GM18511 (cell line): ENCODE results near the gene SYF2.
A peak's percentile ranks its signal among the peaks of the same experiment; 100 is the strongest.
"Not testable (repeated sequence)": the region's sequence is repeated elsewhere in the genome, so short reads cannot be mapped to it uniquely, and the experiment has no call there.

Source experiments
- ATAC-seq: cut with Tn5 transposase; IDR thresholded peaks from one replicate; pipeline ENCODE4 v1.9.1; 2021; ENCODE audit warnings: mild to moderate bottlenecking, moderate library complexity; ENCODE audit not compliant: unreplicated experiment

The SYF2 gene

DNA sequence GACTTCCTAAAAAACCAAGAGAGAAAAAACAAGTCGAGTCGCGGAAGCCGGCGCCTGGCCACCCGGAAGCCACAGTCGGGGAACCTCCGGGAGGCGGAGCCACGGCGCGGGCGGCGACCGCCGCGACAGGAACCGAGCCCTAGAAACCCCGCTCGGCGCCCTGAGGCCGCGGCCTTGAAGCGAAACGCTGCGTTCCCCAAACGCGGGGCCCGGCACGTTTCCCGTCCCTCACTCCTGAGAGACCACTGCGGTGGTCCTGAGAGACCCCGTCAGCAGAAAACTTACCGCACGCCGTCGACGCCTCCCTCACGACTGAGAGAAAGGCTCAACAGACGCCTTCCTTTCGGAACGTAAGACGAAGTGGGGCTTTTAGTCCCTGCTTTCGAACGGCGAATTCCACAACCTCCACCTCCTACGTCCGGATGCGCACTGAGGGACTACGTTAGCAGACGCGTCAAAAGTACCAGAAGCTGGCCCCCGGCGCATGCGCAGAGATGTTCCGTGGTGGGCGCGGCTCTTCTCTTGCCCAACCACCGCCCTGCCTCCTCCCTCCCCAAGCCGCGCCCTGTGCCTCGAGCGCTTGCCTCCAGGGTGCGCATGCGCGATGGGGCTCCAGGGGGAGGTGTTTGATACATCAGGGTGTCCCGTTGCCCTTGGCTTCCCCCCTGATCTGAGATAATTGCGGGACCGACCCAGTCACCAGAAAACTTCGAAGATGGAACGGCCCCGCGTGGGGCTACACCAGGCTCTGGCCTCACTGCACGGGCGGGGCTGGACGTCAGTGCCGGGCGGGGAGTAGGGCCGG, 14.9 kb upstream of the SYF2 start, which contains the start of gene RSRP1:
RSRP1 (minus strand) TSS at position 431 of the 805 bp plus-strand sequence. CDS start 491 bp downstream, outside the sequence.
- ATAC-seq: peak; percentile 85

DNA sequence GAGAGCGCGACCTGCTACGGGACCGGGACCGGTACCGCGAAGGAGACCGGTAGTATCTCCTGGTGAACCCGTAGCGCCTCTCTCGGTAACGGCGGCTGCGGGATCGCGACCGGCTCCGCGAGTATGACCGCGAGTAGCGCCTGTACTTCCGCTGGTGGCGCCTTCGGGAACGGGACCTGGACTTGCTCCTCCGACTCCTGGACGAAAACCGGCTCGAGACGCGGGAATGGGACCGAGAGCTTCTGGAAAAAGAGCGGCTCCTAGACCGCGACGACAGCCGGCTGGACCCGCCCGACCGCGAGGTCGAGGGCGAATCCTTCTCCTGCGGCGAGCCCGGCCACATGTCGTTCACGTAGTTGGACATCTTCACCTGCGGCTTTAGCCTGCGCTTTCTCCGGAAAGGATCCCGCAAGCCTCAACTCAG, 14.3 kb upstream of the SYF2 start:
- ATAC-seq: peak; percentile 5

- no peak for ATAC-seq
Measured at GRCh38 chr1:25245809-25246599, 13.7 kb upstream of the SYF2 start.

DNA sequence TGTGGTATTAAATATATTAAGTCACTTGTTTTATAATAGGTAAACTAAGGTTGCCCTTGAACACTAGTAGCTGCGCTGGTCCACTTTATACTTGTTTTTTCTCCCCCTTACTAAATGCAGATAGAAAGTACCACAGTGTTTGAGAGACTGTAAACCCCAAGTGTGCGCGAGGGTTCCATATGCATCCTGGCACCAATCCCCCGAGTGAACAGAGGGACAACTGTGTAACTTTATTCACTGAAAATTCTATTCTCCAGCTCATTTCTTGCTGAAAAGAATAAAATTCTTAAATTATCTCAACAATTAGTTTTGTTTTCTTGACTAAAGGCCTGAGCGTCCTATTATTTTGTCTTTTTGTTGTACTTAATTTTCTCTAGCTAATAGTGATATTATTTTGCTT, 13.1 kb upstream of the SYF2 start:
- no peak for ATAC-seq

DNA sequence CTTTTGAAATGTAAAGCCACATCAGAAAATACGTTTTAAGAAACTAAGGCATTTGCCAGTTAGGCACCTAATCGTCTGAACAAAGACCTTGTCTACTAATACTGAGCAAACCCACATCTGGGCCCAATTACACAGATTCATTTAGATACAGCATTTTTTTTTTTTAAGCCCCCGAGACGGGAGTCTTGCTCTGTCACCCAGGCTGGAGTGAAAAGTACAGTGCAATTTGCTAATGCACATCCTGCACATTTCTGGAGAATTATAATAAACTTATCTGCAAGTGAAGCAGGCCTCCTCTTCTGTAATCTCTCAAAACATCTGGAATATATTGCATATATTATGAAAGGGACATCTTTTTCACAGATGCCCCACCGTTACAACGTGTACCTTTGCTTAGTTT, 11.6 kb upstream of the SYF2 start:
- no peak for ATAC-seq

DNA sequence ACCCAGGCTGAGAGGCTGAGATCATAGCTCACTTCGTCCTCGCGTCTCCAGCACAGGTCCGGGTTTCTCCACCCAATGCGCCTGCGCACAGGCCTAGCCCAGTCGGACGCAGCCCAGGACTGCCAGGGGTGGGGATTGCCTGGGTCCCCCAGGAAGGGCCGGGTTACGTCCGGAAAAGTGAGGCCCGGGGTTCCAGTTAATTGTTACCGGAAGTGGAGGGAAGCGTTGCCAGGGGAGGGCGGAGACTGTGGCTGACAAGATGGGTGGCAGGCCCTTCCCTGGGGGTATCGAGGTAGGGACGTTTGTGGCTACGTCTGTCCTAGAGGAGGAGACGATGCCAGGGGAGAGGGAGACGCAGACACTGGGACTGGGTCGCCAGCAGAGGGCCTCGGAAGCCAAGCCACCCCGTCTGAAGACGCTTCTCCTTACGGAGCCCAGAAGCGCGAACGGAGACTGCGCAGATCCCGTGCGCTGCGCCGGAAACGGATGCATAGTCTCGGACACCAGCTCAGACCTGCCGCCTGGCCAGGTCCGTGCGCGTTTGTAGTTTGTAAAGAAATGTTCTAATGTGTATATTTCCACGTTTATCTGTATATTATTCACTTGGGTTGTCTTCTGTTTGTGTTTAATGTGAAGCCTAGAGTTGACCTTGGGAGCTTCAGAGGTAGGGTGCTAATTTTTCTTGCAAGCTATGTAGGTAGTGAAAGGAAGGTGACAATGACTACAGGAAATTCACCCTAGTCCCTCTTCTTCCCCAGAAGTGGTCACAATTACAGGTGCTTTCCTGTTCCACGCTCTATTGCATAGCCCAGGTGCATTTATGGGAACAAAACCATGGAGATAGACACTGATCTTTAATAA, 7.6 kb upstream of the SYF2 start:
- ATAC-seq: peak; percentile 76

GRCh38 chr1:25238046-25238445, 5.7 kb upstream of the SYF2 start:
- no peak for ATAC-seq

GRCh38 chr1:25236261-25236660, 4.0 kb upstream of the SYF2 start:
- ATAC-seq: not testable (repeated sequence)

- not testable (repeated sequence) for ATAC-seq
Measured at GRCh38 chr1:25235411-25235810, 3.1 kb upstream of the SYF2 start.

GRCh38 chr1:25232866-25233784, 823 bp upstream of the SYF2 start:
- peak; percentile 61 for ATAC-seq

GRCh38 chr1:25223471-25223870, 8.8 kb downstream of the SYF2 start:
- ATAC-seq: no peak

- ATAC-seq: no peak
Measured at GRCh38 chr1:25222606-25223005, 9.7 kb downstream of the SYF2 start.

DNA sequence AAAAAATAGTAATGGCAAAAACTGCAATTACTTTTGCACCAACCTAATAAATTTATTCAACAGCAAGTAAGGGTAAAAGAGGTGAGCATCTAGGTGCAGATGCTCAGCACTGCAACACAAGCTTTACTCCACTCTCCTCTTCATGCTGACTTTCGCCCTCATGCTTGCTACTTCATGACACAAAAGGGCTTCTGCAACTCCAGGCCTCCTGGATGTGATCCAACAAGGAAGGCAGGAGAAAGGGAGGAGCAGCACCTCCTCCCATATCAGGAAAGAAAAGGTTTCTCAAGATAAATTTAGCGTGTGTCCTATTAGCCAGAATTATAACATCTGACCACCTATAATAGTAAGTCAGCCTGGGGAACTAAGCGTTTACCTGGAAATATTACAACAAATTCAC, 11.6 kb downstream of the SYF2 start:
- ATAC-seq: no peak

- ATAC-seq: no peak
Measured at GRCh38 chr1:25219661-25220251, 12.5 kb downstream of the SYF2 start.

- ATAC-seq: no peak
Measured at GRCh38 chr1:25217598-25218232, 14.6 kb downstream of the SYF2 start.

DNA sequence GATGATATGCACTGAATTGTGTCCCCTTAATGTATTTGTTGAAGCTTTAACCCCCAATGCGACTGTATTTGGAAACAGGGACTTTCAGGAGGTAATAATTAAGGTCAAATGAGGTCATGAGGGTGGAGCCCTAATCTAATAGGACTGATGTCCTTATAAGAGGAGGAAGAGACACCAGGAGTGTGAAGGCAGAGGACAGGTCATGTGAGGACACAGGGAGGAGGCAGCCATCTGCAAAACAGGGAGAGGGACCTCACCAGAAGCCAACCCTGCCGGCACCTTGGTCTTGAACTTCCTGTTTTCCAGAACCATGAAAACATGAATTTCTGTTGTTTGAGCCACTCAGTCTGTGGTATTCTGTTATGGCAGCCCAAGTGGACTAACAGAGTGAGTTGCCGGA, 15.3 kb downstream of the SYF2 start:
- ATAC-seq: no peak

DNA sequence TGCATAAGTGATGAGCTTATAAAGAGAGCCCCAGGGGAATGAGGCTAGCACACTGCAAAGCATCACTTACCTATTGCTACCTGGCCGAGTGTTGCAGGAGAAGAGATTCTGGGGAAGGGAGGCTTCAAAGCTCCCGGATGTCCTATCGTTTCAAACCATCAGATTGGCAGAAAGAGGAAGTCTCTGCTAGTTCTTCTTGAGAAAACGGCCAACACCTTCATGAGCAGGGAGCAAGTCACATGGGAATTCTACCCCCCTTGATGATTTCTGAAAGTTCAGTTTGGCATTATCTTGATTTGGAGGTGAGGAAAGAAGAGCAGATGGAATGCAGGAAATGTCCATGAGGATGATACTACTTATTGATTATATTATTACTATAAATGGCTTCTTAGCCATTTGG, 16.2 kb downstream of the SYF2 start:
- no peak for ATAC-seq

- no peak for ATAC-seq
Measured at GRCh38 chr1:25212725-25213124, 19.6 kb downstream of the SYF2 start.

DNA sequence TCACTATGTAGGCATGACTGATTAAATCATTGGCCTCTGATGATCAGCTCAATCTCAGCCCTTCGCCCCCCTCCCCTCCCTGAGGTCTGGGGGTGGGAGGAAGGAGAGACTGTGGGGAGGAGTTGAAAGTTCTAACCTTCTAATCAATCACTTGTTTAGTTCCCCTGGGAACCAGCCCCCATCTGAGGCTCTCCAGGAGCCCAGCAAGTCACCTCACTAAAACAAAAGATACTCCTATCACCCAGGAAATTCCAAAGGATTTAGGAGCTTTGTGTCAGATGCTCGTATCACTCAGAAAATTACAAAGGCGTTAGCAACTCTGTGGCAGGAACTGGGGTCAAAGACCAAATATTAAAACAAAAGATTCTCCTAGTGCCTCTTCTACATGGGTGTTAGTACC, 21.6 kb downstream of the SYF2 start:
- ATAC-seq: no peak
